DND-41 (cell line): ENCODE measurements around the gene WDFY4.

Experiments
- EZH2 ChIP-seq: IDR thresholded peaks from 3 replicates; pipeline ENCODE4 v1.6.1; 2012; ENCODE audit warnings: borderline replicate concordance, low read depth, mild to moderate bottlenecking, moderate library complexity, low read length, inconsistent platforms; ENCODE audit not compliant: severe bottlenecking
- TF ChIP-seq, protein P1 (sequence below): IDR thresholded peaks from 2 replicates; pipeline ENCODE4 v1.5.1; 2012; ENCODE audit warnings: borderline replicate concordance, low read length, moderate library complexity, mild to moderate bottlenecking; ENCODE audit not compliant: poor library complexity, severe bottlenecking; ENCODE audit errors: extremely low read depth

DNA sequence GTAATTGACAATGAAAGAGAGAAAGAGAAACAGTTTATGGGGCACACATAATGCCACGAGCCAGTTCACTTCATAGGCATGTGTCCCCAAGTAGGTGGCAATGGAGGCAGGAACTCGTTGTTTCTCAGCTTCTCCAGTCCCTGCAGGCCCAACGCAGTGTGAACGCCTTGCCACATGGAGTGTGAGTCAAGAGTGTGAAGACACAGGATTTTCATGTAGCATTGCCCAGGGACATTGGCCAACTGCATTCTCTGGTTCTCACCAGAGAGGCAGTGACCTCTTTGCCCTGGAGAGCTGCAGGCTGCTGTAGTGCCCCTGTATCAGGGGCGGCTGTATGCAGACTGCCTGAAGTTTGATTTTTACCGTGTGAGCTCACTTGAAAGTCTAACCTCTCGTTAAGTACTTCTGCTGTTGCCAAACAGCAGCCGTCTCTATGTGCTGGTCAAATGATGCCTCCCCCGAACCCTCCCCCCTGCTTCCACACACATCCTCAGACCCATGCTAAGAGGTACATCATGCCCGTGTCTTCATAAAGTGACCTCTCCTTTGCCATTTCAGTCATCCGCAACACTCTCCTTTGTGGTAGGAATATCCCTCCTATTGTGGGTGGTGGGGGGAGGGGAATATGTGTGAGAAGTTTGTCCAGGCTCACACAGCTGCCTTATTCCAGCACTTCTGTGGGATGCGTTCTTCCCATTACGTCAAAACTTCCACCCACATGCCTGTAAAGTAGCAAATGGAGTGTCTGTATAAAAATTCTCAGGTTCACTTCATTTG is 242.3 kb downstream of the WDFY4 start:
- TF ChIP-seq, protein P1, sequence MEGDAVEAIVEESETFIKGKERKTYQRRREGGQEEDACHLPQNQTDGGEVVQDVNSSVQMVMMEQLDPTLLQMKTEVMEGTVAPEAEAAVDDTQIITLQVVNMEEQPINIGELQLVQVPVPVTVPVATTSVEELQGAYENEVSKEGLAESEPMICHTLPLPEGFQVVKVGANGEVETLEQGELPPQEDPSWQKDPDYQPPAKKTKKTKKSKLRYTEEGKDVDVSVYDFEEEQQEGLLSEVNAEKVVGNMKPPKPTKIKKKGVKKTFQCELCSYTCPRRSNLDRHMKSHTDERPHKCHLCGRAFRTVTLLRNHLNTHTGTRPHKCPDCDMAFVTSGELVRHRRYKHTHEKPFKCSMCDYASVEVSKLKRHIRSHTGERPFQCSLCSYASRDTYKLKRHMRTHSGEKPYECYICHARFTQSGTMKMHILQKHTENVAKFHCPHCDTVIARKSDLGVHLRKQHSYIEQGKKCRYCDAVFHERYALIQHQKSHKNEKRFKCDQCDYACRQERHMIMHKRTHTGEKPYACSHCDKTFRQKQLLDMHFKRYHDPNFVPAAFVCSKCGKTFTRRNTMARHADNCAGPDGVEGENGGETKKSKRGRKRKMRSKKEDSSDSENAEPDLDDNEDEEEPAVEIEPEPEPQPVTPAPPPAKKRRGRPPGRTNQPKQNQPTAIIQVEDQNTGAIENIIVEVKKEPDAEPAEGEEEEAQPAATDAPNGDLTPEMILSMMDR, result no peak
- no peak for TF ChIP-seq EZH2
